Natural killer cell (primary cell): ENCODE measurements around the gene KIF26A. TPM values are rescaled to one million over a fixed set of nuclear protein-coding genes. Genes with fewer than 3 reads are reported as not detected.

Experiments
- ATAC-seq, 3 donors: fragments of 150-1000 bp in 2 of 3; fragments of 200-7000 bp in 1 of 3; cut with Tn5 transposase; 1 replicate in 1 of 3; 2 replicates in 2 of 3; pipeline ENCODE4 v1.10.0; 2021; ENCODE audit warnings: mild to moderate bottlenecking in 2 of 3, moderate library complexity in 2 of 3
- DNase-seq, 2 donors: peaks; one replicate each; pipeline versions ENCODE4 v3.0.0 to v3.0.0-alpha.2; 2013 to 2021; ENCODE audit warnings: mixed read lengths in 1 of 2
- H3K27ac ChIP-seq: one replicate; pipeline ENCODE4 v1.5.1; 2013; ENCODE audit warnings: mild to moderate bottlenecking, low read length
- H3K27me3 ChIP-seq: one replicate; pipeline ENCODE4 v1.6.1; 2013; ENCODE audit warnings: low read length; ENCODE audit not compliant: control insufficient read depth, insufficient read depth
- H3K36me3 ChIP-seq: one replicate; pipeline ENCODE4 v1.6.1; 2013; ENCODE audit warnings: low read length; ENCODE audit not compliant: control insufficient read depth, insufficient read depth
- H3K4me1 ChIP-seq: one replicate; pipeline ENCODE4 v1.6.1; 2013; ENCODE audit warnings: low read length; ENCODE audit not compliant: control insufficient read depth, insufficient read depth
- H3K4me3 ChIP-seq: one replicate; pipeline ENCODE4 v1.5.1; 2013; ENCODE audit warnings: low read length
- H3K9me3 ChIP-seq: one replicate; pipeline ENCODE4 v1.6.1; 2013; ENCODE audit warnings: low read length; ENCODE audit not compliant: control insufficient read depth, insufficient read depth
- H3K27ac Mint-ChIP-seq, 2 donors: one replicate each; pipeline ENCODE4 v1.8.0; 2022; ENCODE audit warnings: mild to moderate bottlenecking in 2 of 2, mixed read lengths in 2 of 2, moderate library complexity in 1 of 2
- H3K27me3 Mint-ChIP-seq, 2 donors: one replicate each; pipeline ENCODE4 v1.8.0; 2022; ENCODE audit warnings: low read depth in 2 of 2, mixed read lengths in 2 of 2
- H3K36me3 Mint-ChIP-seq: one replicate; pipeline ENCODE4 v1.8.0; 2022; ENCODE audit warnings: mixed read lengths
- H3K4me1 Mint-ChIP-seq, 2 donors: one replicate each; pipeline ENCODE4 v1.8.0; 2022; ENCODE audit warnings: mixed read lengths in 2 of 2
- H3K4me3 Mint-ChIP-seq: one replicate; pipeline ENCODE4 v1.8.0; 2022; ENCODE audit warnings: mild to moderate bottlenecking, moderate library complexity, mixed read lengths
- H3K9me3 Mint-ChIP-seq, 2 donors: one replicate each; pipeline ENCODE4 v1.8.0; 2022; ENCODE audit warnings: mixed read lengths in 2 of 2
- CTCF ChIP-seq: fragments of 200-600 bp; IDR thresholded peaks from one replicate; pipeline ENCODE4 v1.8.0; 2022; ENCODE audit warnings: antibody characterized with exemption
- WGBS: methylation state at CpG from one replicate; pipeline ENCODE4 v1.1.7; 2013; ENCODE audit warnings: missing lambda C conversion rate; ENCODE audit not compliant: insufficient coverage; 5-methylcytosine and 5-hydroxymethylcytosine counted together
- intact Hi-C: fragments of 100-400 bp; cut with micrococcal nuclease; formaldehyde crosslinking; loops from one replicate; pipeline ENCODE4 v1.14.2; 2022
- total RNA-seq, 4 donors: library from RNA; stranded (reverse); fragments of 120-200 nt in 1 of 4; gene quantifications; one replicate each; pipeline versions ENCODE4 v1.2.3 to v1.2.4, GENCODE V29; 2013 to 2022

The KIF26A gene
- total RNA-seq, 3 donors from 2014 or later (not counting 1 experiment from before 2014, with no cell fraction given), result not detected

GRCh38 chr14:104200591-104200990 is 62.2 kb downstream of the KIF26A start:
- 87% methylated on average over 10 of the region's 10 CpGs for WGBS
- intact Hi-C loops, result no loop called here

GRCh38 chr14:104201063-104201462 is 62.7 kb downstream of the KIF26A start:
- H3K4me1 Mint-ChIP-seq, result no peaks in the 10 kb centered on the region
- H3K27me3 Mint-ChIP-seq, result no peaks in the 10 kb centered on the region
- no peaks in the 10 kb centered on the region for H3K9me3 Mint-ChIP-seq
- no peaks in the 10 kb centered on the region for H3K36me3 ChIP-seq
- H3K27me3 ChIP-seq, result no peaks in the 10 kb centered on the region
- H3K4me3 Mint-ChIP-seq, result no peak overlapping the region
- H3K9me3 ChIP-seq, result no peaks in the 10 kb centered on the region
- no peak overlapping the region for H3K4me3 ChIP-seq
- peaks cover 6% of the 10 kb centered on the region for H3K4me1 ChIP-seq
- no peak for TF ChIP-seq CTCF
- H3K27ac ChIP-seq, result no peak overlapping the region
- ATAC-seq (no peak), DNase-seq (no peak)
- WGBS, result 83% methylated on average over 13 of the region's 13 CpGs
- no peak overlapping the region for H3K27ac Mint-ChIP-seq
- no peaks in the 10 kb centered on the region for H3K36me3 Mint-ChIP-seq
- intact Hi-C loops, result no loop called here

More at GRCh38 chr14:104200591-104200990, 62.2 kb downstream of the KIF26A start:
- Mint-ChIP-seq H3K4me1 (no peaks in the 10 kb centered on the region), H3K9me3 (no peaks in the 10 kb centered on the region), H3K27ac (no peak overlapping the region), H3K36me3 (no peaks in the 10 kb centered on the region), H3K4me3 (no peak overlapping the region), H3K27me3 (no peaks in the 10 kb centered on the region)
- Histone ChIP-seq H3K27ac (no peak overlapping the region), H3K9me3 (no peaks in the 10 kb centered on the region), H3K4me1 (peaks cover 6% of the 10 kb centered on the region), H3K27me3 (no peaks in the 10 kb centered on the region), H3K4me3 (no peak overlapping the region), H3K36me3 (no peaks in the 10 kb centered on the region)
- DNase-seq (no peak), ATAC-seq (no peak)
- TF ChIP-seq CTCF, result no peak

- 90% methylated on average over 9 of the region's 9 CpGs for WGBS
- no peak overlapping the region for H3K4me3 Mint-ChIP-seq
- H3K9me3 Mint-ChIP-seq, result no peaks in the 10 kb centered on the region
- no peaks in the 10 kb centered on the region for H3K4me1 Mint-ChIP-seq
- Histone ChIP-seq H3K4me1 (peaks cover 4% of the 10 kb centered on the region), H3K27ac (no peak overlapping the region), H3K36me3 (no peaks in the 10 kb centered on the region), H3K4me3 (no peak overlapping the region), H3K27me3 (no peaks in the 10 kb centered on the region), H3K9me3 (no peaks in the 10 kb centered on the region)
- H3K36me3 Mint-ChIP-seq, result no peaks in the 10 kb centered on the region
- H3K27me3 Mint-ChIP-seq, result no peaks in the 10 kb centered on the region
- ATAC-seq (no peak), DNase-seq (no peak)
- intact Hi-C loops, result no loop called here
- TF ChIP-seq CTCF, result no peak
- H3K27ac Mint-ChIP-seq, result no peak overlapping the region
Measured at GRCh38 chr14:104201496-104201895, 63.1 kb downstream of the KIF26A start.
